ENCODE data around the gene OR1D5.

DNA sequence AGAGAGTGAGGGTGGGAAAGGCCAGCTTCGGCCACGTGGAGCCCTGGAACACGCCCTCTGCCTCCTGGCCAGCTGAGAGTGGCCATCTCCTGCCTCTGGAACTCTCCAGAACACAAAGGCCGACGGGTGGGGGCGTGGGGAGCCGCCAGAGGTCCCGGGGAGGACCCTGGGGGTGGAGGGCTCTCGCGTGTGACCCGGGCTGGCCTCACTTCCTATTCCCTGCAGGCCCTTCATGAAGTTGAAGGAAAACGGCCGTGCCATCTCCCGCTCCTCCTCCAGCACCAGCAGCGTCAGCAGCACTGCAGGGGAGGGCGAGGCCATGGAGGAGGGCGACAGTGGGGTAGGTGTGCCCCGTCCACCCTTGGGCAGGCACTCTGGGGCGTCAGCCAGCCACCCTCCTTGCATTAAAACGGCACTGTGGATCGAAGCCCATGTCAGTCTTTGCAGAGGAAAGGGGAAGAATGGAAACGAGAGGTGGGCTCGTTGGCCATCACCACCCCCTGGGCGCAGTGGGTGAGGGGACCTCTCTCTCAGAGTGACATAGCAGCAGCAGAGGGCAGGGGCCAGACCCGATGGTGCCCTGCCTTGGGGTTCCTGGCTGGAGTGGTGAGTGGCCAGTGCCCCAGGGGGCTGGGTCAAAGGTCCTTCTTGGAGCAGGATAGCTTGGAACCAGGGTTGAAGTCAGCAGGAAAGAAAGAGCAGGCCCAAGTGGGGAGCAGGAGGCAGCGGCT, 37.1 kb downstream of the OR1D5 start:
- TF ChIP-seq, protein P1, sequence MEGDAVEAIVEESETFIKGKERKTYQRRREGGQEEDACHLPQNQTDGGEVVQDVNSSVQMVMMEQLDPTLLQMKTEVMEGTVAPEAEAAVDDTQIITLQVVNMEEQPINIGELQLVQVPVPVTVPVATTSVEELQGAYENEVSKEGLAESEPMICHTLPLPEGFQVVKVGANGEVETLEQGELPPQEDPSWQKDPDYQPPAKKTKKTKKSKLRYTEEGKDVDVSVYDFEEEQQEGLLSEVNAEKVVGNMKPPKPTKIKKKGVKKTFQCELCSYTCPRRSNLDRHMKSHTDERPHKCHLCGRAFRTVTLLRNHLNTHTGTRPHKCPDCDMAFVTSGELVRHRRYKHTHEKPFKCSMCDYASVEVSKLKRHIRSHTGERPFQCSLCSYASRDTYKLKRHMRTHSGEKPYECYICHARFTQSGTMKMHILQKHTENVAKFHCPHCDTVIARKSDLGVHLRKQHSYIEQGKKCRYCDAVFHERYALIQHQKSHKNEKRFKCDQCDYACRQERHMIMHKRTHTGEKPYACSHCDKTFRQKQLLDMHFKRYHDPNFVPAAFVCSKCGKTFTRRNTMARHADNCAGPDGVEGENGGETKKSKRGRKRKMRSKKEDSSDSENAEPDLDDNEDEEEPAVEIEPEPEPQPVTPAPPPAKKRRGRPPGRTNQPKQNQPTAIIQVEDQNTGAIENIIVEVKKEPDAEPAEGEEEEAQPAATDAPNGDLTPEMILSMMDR (IDR thresholded peaks at IDR 0.05) = no peak
- TF ChIP-seq POLR2A (IDR thresholded peaks at IDR 0.05) = no peak
